ENCODE data around the gene DMRTB1.

DNA sequence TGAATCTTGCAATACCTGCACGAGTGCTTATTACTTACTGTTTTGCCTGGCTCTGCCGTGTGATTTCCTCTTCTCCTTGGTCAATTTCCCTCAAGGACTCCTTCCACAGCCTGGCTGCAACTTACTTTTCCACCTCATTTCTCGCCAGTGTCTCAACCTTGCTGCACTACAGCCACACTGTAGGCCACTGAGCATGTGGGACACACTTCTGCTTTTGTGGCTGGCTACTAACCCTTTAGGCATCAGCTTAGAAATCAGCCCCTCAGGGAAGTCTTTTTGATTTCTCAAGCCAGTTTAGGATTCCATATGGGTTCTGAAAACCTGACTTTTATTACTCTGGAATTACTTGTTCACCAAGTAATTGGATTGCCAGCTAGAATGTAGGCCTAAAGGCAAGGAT, 5.2 kb upstream of the DMRTB1 start:
- TF ChIP-seq PAX5 (IDR thresholded peaks at IDR 0.05; ENCODE audit: insufficient read depth, low read length, severe bottlenecking) (no peak), POLR2A (IDR thresholded peaks at IDR 0.05; ENCODE audit: low read depth, low read length) (no peak), POU2F2 (IDR thresholded peaks at IDR 0.05; ENCODE audit: low read depth, low read length) (no peak), POLR2AphosphoS5 (IDR thresholded peaks at IDR 0.05; ENCODE audit: low read depth, low read length) (no peak), SPI1 (IDR thresholded peaks at IDR 0.05; ENCODE audit: low read depth, low read length) (peak; percentile 75)
